ENCODE measurements around the gene CALY. TPM values are rescaled to one million over a fixed set of nuclear protein-coding genes. Genes with fewer than 3 reads are reported as not detected.
A peak's percentile ranks its signal among the peaks of the same experiment; 100 is the strongest.

The CALY gene
- total RNA-seq, 3 donors from 2014 or later (not counting 1 experiment from before 2014, with no cell fraction given) = not detected

DNA sequence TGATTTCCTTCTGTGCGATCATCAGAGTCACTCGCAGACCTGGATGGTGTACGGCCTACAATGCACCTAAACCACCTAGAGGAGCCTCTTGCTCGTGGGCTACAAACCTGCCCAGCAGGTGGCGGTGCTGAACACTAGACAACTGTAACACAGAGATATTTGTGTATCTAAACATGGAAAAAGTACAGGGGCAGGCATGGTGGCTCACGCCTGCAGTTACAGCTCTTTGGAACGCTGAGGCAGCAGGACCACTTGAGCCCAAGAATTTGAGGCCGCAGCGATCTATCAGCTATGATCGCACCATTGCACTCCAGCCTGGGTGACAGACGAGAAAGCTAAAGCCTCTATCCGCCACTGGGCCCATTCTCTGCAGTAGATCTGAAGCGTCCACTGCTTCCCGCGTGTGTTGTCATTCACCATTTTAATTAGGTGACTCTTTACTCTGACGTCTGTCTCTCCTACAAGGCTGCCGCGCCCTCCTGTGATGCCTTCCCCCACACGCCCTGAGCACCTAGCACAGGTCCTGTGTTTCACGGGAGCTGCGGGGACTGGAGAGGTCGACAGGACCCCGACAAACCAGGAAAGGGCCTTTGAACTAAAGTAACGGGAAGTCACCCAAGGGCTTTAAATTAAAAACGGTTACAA is 28.8 kb downstream of the CALY start:
- Histone ChIP-seq H3K36me3 (ENCODE audit: control insufficient read depth, insufficient read depth, low read length) (peaks cover 32% of the 10 kb centered on the region), H3K4me3 (ENCODE audit: low read length) (peak overlapping the region; percentile 89), H3K9me3 (ENCODE audit: control insufficient read depth, insufficient read depth, low read length) (no peaks in the 10 kb centered on the region), H3K27ac (ENCODE audit: low read length) (peak overlapping the region; percentile 99), H3K27me3 (ENCODE audit: control insufficient read depth, insufficient read depth, low read length) (no peaks in the 10 kb centered on the region), H3K4me1 (ENCODE audit: control insufficient read depth, insufficient read depth, low read length) (peaks cover 31% of the 10 kb centered on the region)
- WGBS (ENCODE audit: insufficient coverage) = 2% methylated on average over 25 of the region's 25 CpGs
- DNase-seq = peak; percentile 71 to 93
- TF ChIP-seq, protein P1, sequence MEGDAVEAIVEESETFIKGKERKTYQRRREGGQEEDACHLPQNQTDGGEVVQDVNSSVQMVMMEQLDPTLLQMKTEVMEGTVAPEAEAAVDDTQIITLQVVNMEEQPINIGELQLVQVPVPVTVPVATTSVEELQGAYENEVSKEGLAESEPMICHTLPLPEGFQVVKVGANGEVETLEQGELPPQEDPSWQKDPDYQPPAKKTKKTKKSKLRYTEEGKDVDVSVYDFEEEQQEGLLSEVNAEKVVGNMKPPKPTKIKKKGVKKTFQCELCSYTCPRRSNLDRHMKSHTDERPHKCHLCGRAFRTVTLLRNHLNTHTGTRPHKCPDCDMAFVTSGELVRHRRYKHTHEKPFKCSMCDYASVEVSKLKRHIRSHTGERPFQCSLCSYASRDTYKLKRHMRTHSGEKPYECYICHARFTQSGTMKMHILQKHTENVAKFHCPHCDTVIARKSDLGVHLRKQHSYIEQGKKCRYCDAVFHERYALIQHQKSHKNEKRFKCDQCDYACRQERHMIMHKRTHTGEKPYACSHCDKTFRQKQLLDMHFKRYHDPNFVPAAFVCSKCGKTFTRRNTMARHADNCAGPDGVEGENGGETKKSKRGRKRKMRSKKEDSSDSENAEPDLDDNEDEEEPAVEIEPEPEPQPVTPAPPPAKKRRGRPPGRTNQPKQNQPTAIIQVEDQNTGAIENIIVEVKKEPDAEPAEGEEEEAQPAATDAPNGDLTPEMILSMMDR (IDR thresholded peaks at IDR 0.05) = peak; percentile 69
- Mint-ChIP-seq H3K4me1 (peaks cover 21 to 36% of the 10 kb centered on the region in 2 donors), H3K4me3 (peak overlapping the region; percentile 99), H3K36me3 (no peaks in the 10 kb centered on the region), H3K9me3 (no peaks in the 10 kb centered on the region), H3K27me3 (ENCODE audit: low read depth in 2 of 2) (no peaks in the 10 kb centered on the region), H3K27ac (peak overlapping the region; percentile 99)
- peak; percentile 28 to 45 (median 42) for ATAC-seq
- intact Hi-C loops (cut with micrococcal nuclease) = loop anchor here (1.0 kb wide), 1 partner anchor 30 kb away; no protein-coding TSS in a partner anchor

GRCh38 chr10:133306941-133307379 is 29.7 kb downstream of the CALY start:
- peak overlapping the region; percentile 99 for H3K27ac ChIP-seq (ENCODE audit: low read length)
- H3K27me3 Mint-ChIP-seq (ENCODE audit: low read depth in 2 of 2) = no peaks in the 10 kb centered on the region
- H3K4me3 Mint-ChIP-seq = no peak overlapping the region
- peaks cover 25 to 36% of the 10 kb centered on the region in 2 donors for H3K4me1 Mint-ChIP-seq
- peaks cover 31% of the 10 kb centered on the region for H3K4me1 ChIP-seq (ENCODE audit: control insufficient read depth, insufficient read depth, low read length)
- 92% methylated on average over 17 of the region's 17 CpGs for WGBS (ENCODE audit: insufficient coverage)
- no peaks in the 10 kb centered on the region for H3K9me3 Mint-ChIP-seq
- DNase-seq (no peak), ATAC-seq (no peak)
- TF ChIP-seq, protein P1 (IDR thresholded peaks at IDR 0.05) = no peak
- peaks cover 32% of the 10 kb centered on the region for H3K36me3 ChIP-seq (ENCODE audit: control insufficient read depth, insufficient read depth, low read length)
- no peaks in the 10 kb centered on the region for H3K9me3 ChIP-seq (ENCODE audit: control insufficient read depth, insufficient read depth, low read length)
- H3K27ac Mint-ChIP-seq = peak overlapping the region; percentile 99
- intact Hi-C loops (cut with micrococcal nuclease) = no loop called here
- H3K4me3 ChIP-seq (ENCODE audit: low read length) = no peak overlapping the region
- H3K36me3 Mint-ChIP-seq = no peaks in the 10 kb centered on the region
- H3K27me3 ChIP-seq (ENCODE audit: control insufficient read depth, insufficient read depth, low read length) = no peaks in the 10 kb centered on the region

DNA sequence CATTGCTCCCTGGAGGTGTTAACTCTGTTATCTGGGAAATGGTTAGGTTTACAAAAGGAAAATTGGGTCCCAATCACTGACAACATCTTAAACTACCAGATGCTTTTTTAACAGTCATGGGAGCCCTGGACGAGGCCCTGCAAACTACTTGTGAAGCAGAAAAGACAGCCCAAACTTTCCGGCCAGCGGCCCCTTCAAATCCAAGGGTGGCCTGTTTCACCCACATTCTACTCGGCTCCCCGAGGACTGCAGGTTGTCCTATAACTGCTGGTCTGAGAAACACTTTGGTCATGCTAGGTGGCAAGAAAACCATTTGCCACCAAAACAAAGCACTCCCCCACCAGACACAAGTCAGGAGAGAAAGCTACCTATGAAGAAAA is 30.6 kb downstream of the CALY start:
- H3K27ac Mint-ChIP-seq = peak overlapping the region; percentile 23 to 99
- intact Hi-C loops (cut with micrococcal nuclease) = no loop called here
- peaks cover 31% of the 10 kb centered on the region for H3K4me1 ChIP-seq (ENCODE audit: control insufficient read depth, insufficient read depth, low read length)
- 97% methylated on average over 5 of the region's 5 CpGs for WGBS (ENCODE audit: insufficient coverage)
- peak overlapping the region; percentile 46 for H3K27ac ChIP-seq (ENCODE audit: low read length)
- H3K36me3 ChIP-seq (ENCODE audit: control insufficient read depth, insufficient read depth, low read length) = peaks cover 26% of the 10 kb centered on the region
- H3K9me3 ChIP-seq (ENCODE audit: control insufficient read depth, insufficient read depth, low read length) = no peaks in the 10 kb centered on the region
- H3K36me3 Mint-ChIP-seq = no peaks in the 10 kb centered on the region
- no peaks in the 10 kb centered on the region for H3K27me3 Mint-ChIP-seq (ENCODE audit: low read depth in 2 of 2)
- no peak overlapping the region for H3K4me3 Mint-ChIP-seq
- no peaks in the 10 kb centered on the region for H3K27me3 ChIP-seq (ENCODE audit: control insufficient read depth, insufficient read depth, low read length)
- DNase-seq = no peak
- no peak for ATAC-seq
- peaks cover 25 to 36% of the 10 kb centered on the region in 2 donors for H3K4me1 Mint-ChIP-seq
- H3K4me3 ChIP-seq (ENCODE audit: low read length) = no peak overlapping the region
- no peaks in the 10 kb centered on the region for H3K9me3 Mint-ChIP-seq
- TF ChIP-seq, protein P1 (IDR thresholded peaks at IDR 0.05) = no peak

GRCh38 chr10:133303206-133303605 is 33.5 kb downstream of the CALY start:
- peaks cover 24 to 35% of the 10 kb centered on the region in 2 donors for H3K4me1 Mint-ChIP-seq
- Histone ChIP-seq H3K27me3 (ENCODE audit: control insufficient read depth, insufficient read depth, low read length) (no peaks in the 10 kb centered on the region), H3K4me3 (ENCODE audit: low read length) (no peak overlapping the region), H3K9me3 (ENCODE audit: control insufficient read depth, insufficient read depth, low read length) (no peaks in the 10 kb centered on the region), H3K36me3 (ENCODE audit: control insufficient read depth, insufficient read depth, low read length) (peaks cover 30% of the 10 kb centered on the region), H3K4me1 (ENCODE audit: control insufficient read depth, insufficient read depth, low read length) (peaks cover 23% of the 10 kb centered on the region), H3K27ac (ENCODE audit: low read length) (no peak overlapping the region)
- TF ChIP-seq, protein P1 (IDR thresholded peaks at IDR 0.05) = no peak
- no peak overlapping the region for H3K27ac Mint-ChIP-seq
- ATAC-seq (no peak), DNase-seq (no peak)
- H3K9me3 Mint-ChIP-seq = no peaks in the 10 kb centered on the region
- WGBS (ENCODE audit: insufficient coverage) = 95% methylated on average over 10 of the region's 10 CpGs
- intact Hi-C loops (cut with micrococcal nuclease) = no loop called here
- H3K4me3 Mint-ChIP-seq = no peak overlapping the region
- no peaks in the 10 kb centered on the region for H3K27me3 Mint-ChIP-seq (ENCODE audit: low read depth in 2 of 2)
- H3K36me3 Mint-ChIP-seq = peaks cover 15% of the 10 kb centered on the region
